ENCODE data around the gene GMPR2.

- TF ChIP-seq EZH2 (IDR thresholded peaks at IDR 0.05; ENCODE audit: insufficient read depth, poor library complexity, severe bottlenecking) = no peak
- no peak for TF ChIP-seq EZH2phosphoT487 (IDR thresholded peaks at IDR 0.05; ENCODE audit: insufficient read depth, low read depth)
Measured at GRCh38 chr14:24190416-24190815, 42.3 kb upstream of the GMPR2 start.
